HG03342 (cell line): ENCODE results near the gene CGNL1.

Experiments
- ATAC-seq: cut with Tn5 transposase; IDR thresholded peaks from one replicate; pipeline ENCODE4 v1.9.1; 2021; ENCODE audit warnings: mild to moderate bottlenecking, moderate library complexity; ENCODE audit not compliant: unreplicated experiment

The CGNL1 gene

DNA sequence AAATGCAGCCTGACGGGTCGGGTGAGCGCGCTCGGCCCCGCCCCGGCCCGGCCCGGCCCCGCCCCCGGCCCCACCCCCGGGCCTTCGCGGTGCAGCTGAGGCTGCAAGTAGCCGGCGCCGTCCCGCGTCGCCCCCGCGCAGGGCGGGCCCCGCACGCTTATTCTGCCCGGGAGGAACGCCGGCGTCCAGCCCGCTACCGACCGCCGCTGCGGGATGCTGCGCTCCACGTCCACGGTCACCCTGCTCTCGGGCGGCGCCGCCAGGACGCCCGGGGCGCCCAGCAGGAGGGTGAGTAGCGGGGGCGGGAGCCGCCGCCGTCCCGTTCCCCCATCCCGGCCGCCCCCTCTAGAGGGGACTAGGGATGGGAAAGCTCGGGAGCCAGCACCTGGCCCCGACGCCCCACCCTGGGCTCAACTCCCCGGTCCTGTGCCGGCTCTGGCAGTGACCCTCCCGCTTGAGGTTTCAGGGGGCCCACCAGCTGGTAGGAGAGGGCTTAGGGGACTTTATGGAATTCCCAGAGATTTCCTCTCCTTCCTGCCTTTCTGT is 215.6 kb downstream of the CGNL1 start, which contains the start of gene MYZAP:
TSS of gene MYZAP (plus strand) at position 83 of the 546 bp plus-strand sequence. CDS start at position 214, 131 bp downstream.
- ATAC-seq: no peak

GRCh38 chr15:57592426-57592825 is 216.1 kb downstream of the CGNL1 start:
- no peak for ATAC-seq

- no peak for ATAC-seq
Measured at GRCh38 chr15:57592836-57593420, 216.6 kb downstream of the CGNL1 start.

GRCh38 chr15:57594479-57594878 is 218.2 kb downstream of the CGNL1 start:
- no peak for ATAC-seq

DNA sequence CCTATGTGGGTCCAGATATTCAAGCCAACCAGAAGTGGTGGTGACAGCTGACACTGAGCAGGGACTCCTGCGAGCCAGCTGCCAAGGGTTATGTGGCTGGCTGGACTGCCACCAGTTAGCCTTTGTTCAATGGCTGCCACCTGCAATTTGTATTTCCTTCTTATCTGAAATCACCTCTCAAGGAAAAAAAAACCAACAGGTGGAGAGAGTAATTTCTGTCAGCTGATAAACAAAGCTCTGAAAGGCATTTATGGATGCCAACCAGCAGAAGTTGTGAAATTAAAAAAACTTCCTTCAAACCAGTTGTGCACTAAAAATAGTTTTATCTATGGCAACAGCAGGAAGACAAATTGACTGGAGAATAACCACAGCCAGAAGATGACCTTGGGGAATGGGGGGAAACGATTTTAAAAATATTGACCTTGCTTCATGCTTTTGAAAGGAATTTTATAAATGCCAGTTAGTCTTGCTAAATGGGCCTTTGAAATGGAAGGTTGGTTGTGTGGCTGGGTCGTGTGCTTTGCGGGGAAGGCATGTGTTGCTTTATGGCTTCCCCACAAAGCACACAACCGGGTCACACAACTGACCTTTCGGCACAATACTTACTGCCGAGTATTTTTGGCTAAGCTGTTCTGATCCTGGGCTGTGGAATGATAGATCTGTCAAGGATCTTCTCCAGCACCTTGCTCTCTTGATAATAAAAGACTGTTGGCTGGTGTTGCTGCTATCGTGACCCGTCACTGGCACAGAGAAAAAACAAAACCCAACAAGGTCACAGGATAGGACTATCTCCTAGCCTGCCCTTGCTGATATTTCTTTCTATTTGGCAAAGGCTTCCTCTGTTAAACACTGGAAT is 218.9 kb downstream of the CGNL1 start:
- ATAC-seq: no peak

- ATAC-seq: no peak
Measured at GRCh38 chr15:57596301-57596855, 220.1 kb downstream of the CGNL1 start.

DNA sequence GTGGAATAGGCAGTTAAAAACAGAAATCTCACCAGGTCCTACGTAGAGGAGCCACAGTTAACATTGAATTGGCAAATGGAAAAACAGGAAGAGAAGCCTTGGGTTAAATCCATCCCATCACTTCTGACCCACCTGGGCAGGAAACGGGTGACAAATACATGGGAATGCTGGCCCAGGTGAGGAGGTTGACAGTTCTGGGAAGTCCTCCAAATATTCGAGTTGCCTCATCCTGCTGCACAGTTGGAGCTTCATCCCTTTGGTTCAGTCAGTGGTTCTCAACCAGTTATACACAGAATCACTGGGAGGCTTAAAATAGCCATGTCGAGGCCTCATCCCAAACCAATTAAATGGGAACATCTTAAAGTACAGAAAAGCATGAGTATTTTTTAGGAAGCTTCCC is 220.7 kb downstream of the CGNL1 start:
- ATAC-seq: no peak

- no peak for ATAC-seq
Measured at GRCh38 chr15:57597431-57597830, 221.1 kb downstream of the CGNL1 start.

DNA sequence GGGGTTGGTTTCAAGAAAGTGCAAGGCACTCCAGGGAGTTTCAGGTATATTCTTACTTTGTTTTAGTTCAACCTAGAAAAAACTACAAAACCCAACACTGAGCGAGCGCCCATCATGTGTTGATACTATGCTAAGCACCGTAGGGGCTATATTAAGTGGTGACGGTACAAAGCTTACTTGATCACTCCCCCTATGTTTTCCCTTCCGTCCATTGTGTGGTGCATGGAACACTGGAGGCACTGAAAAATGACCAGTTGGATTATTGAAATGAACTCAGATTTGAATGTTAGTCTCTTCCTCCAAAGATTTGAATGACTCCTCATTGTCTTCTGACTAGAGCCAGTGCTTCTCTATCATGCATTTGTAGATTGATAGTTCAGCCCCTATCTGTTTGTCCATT is 222.0 kb downstream of the CGNL1 start:
- no peak for ATAC-seq

DNA sequence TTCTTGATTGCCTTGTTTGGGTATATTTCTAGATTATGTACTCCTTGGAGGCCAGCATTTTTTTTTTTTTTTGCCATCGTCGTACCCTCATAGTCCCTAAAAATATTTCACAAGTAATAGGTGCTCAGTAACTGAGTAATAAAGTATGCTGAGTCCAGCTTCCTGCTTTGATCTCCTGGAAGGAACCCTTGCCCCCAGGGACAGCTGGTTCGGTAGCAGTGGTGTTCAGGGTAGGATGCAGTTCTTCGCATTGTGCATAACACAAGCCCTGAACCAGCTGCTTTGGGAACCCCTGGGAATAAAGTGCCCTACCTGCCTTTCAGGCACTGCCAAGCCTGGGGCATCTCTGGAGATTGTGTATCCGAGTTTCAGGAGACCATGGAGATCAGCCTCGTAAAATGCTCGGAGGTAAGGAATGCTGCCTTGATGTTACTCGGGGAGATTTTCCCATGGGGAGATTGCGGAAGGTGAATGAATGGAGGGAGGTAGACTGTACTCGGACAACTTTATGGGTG is 223.0 kb downstream of the CGNL1 start:
- ATAC-seq: no peak

- ATAC-seq: no peak
Measured at GRCh38 chr15:57600197-57600596, 223.9 kb downstream of the CGNL1 start.
